Liver (tissue), 3 donors: ENCODE data around the gene LDLRAD4.

Source experiments
- GABPA ChIP-seq, 2 donors: IDR thresholded peaks in 1 of 2; conservative IDR thresholded peaks in 1 of 2; 2 replicates each; pipeline ENCODE4 v1.6.1; 2016; ENCODE audit warnings: antibody characterized with exemption in 2 of 2, mild to moderate bottlenecking in 1 of 2, moderate library complexity in 1 of 2
- JUND ChIP-seq, 2 donors: IDR thresholded peaks; 2 replicates each; pipeline ENCODE4 v1.6.1; 2016; ENCODE audit warnings: antibody characterized with exemption in 2 of 2
- MAX ChIP-seq: IDR thresholded peaks from 2 replicates; pipeline ENCODE4 v1.6.1; 2016; ENCODE audit warnings: antibody characterized with exemption
- RAD21 ChIP-seq, 2 donors: IDR thresholded peaks; 2 replicates each; pipeline ENCODE4 v1.6.1; 2016; ENCODE audit warnings: antibody characterized with exemption in 2 of 2, mild to moderate bottlenecking in 2 of 2
- TAF1 ChIP-seq: conservative IDR thresholded peaks from 2 replicates; pipeline ENCODE4 v1.6.1; 2016; ENCODE audit warnings: antibody characterized with exemption, mild to moderate bottlenecking
- ZBTB33 ChIP-seq: IDR thresholded peaks from 2 replicates; pipeline ENCODE4 v1.6.1; 2016; ENCODE audit warnings: antibody characterized with exemption
- TF ChIP-seq, protein P1 (sequence below): fragments of 150-350 bp; IDR thresholded peaks from 2 replicates; pipeline ENCODE4 v1.5.1; 2017; ENCODE audit warnings: improper control_type of control experiment, low read depth, low read length; ENCODE audit not compliant: missing input control
- TF ChIP-seq, protein P2 (sequence below): IDR thresholded peaks from 2 replicates; pipeline ENCODE4 v1.6.1; 2016; ENCODE audit warnings: antibody characterized with exemption, mild to moderate bottlenecking
- TF ChIP-seq, protein P3 (sequence below): IDR thresholded peaks from 2 replicates; pipeline ENCODE4 v1.6.1; 2016; ENCODE audit warnings: antibody characterized with exemption
- donor health status: healthy.
- donor health status: healthy.

GRCh38 chr18:13649397-13650390 is 431.1 kb downstream of the LDLRAD4 start:
- TF ChIP-seq, protein P1, sequence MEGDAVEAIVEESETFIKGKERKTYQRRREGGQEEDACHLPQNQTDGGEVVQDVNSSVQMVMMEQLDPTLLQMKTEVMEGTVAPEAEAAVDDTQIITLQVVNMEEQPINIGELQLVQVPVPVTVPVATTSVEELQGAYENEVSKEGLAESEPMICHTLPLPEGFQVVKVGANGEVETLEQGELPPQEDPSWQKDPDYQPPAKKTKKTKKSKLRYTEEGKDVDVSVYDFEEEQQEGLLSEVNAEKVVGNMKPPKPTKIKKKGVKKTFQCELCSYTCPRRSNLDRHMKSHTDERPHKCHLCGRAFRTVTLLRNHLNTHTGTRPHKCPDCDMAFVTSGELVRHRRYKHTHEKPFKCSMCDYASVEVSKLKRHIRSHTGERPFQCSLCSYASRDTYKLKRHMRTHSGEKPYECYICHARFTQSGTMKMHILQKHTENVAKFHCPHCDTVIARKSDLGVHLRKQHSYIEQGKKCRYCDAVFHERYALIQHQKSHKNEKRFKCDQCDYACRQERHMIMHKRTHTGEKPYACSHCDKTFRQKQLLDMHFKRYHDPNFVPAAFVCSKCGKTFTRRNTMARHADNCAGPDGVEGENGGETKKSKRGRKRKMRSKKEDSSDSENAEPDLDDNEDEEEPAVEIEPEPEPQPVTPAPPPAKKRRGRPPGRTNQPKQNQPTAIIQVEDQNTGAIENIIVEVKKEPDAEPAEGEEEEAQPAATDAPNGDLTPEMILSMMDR, result no peak
- TF ChIP-seq TAF1 (no peak), ZBTB33 (no peak), JUND (IDR thresholded peaks at IDR 0.05) (no peak), RAD21 (IDR thresholded peaks at IDR 0.05) (no peak), MAX (no peak), GABPA (IDR thresholded peaks at IDR 0.05 in 1 of 2, conservative IDR thresholded peaks at IDR 0.05 in 1 of 2) (no peak)
- TF ChIP-seq, protein P2, sequence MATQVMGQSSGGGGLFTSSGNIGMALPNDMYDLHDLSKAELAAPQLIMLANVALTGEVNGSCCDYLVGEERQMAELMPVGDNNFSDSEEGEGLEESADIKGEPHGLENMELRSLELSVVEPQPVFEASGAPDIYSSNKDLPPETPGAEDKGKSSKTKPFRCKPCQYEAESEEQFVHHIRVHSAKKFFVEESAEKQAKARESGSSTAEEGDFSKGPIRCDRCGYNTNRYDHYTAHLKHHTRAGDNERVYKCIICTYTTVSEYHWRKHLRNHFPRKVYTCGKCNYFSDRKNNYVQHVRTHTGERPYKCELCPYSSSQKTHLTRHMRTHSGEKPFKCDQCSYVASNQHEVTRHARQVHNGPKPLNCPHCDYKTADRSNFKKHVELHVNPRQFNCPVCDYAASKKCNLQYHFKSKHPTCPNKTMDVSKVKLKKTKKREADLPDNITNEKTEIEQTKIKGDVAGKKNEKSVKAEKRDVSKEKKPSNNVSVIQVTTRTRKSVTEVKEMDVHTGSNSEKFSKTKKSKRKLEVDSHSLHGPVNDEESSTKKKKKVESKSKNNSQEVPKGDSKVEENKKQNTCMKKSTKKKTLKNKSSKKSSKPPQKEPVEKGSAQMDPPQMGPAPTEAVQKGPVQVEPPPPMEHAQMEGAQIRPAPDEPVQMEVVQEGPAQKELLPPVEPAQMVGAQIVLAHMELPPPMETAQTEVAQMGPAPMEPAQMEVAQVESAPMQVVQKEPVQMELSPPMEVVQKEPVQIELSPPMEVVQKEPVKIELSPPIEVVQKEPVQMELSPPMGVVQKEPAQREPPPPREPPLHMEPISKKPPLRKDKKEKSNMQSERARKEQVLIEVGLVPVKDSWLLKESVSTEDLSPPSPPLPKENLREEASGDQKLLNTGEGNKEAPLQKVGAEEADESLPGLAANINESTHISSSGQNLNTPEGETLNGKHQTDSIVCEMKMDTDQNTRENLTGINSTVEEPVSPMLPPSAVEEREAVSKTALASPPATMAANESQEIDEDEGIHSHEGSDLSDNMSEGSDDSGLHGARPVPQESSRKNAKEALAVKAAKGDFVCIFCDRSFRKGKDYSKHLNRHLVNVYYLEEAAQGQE, result no peak
- TF ChIP-seq, protein P3, sequence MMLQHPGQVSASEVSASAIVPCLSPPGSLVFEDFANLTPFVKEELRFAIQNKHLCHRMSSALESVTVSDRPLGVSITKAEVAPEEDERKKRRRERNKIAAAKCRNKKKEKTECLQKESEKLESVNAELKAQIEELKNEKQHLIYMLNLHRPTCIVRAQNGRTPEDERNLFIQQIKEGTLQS, result no peak
